ENCODE data around the gene LRRIQ1. TPM values are rescaled to one million over a fixed set of nuclear protein-coding genes. Genes with fewer than 3 reads are reported as not detected.

The LRRIQ1 gene
- total RNA-seq, 1 donor from 2014 or later = not detected

- H3K27me3 Mint-ChIP-seq (ENCODE audit: unreplicated experiment) = peaks cover 13% of the 10 kb centered on the region
- peaks cover 7% of the 10 kb centered on the region for H3K4me1 Mint-ChIP-seq (ENCODE audit: unreplicated experiment)
- no peak for DNase-seq (ENCODE audit: extremely low spot score, unreplicated experiment)
- no peaks in the 10 kb centered on the region for H3K9me3 Mint-ChIP-seq (ENCODE audit: unreplicated experiment)
- H3K27ac Mint-ChIP-seq (ENCODE audit: unreplicated experiment) = no peak overlapping the region
- TF ChIP-seq CTCF (IDR thresholded peaks at IDR 0.05) = no peak
- no peaks in the 10 kb centered on the region for H3K36me3 Mint-ChIP-seq (ENCODE audit: unreplicated experiment)
- no peak overlapping the region for H3K4me3 Mint-ChIP-seq (ENCODE audit: unreplicated experiment)
Measured at GRCh38 chr12:85017618-85018017, 18.5 kb upstream of the LRRIQ1 start.

DNA sequence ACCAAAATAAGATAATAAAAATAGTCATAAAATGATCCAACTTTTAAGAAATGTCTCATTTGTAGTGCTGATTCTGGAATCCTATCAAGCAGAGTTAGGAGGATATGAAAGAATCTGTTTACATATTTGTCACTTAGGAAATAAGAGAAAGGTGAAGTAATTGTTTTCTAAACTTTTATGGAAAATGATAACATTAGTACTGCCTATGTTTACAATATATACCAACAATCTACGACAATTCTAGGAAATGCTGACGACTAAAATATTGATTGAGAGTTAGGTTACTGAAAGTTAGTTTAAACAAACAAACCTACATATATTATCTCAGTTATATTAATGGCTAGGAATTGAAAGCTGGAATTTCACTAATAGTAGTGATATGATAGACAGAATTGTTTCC is 18.1 kb upstream of the LRRIQ1 start:
- H3K9me3 Mint-ChIP-seq (ENCODE audit: unreplicated experiment) = no peaks in the 10 kb centered on the region
- DNase-seq (ENCODE audit: extremely low spot score, unreplicated experiment) = no peak
- H3K4me3 Mint-ChIP-seq (ENCODE audit: unreplicated experiment) = no peak overlapping the region
- no peak overlapping the region for H3K27ac Mint-ChIP-seq (ENCODE audit: unreplicated experiment)
- peaks cover 7% of the 10 kb centered on the region for H3K4me1 Mint-ChIP-seq (ENCODE audit: unreplicated experiment)
- peaks cover 13% of the 10 kb centered on the region for H3K27me3 Mint-ChIP-seq (ENCODE audit: unreplicated experiment)
- H3K36me3 Mint-ChIP-seq (ENCODE audit: unreplicated experiment) = no peaks in the 10 kb centered on the region
- TF ChIP-seq CTCF (IDR thresholded peaks at IDR 0.05) = no peak

GRCh38 chr12:85029456-85029855 is 6.7 kb upstream of the LRRIQ1 start:
- TF ChIP-seq CTCF (IDR thresholded peaks at IDR 0.05) = peak; percentile 66
- no peaks in the 10 kb centered on the region for H3K36me3 Mint-ChIP-seq (ENCODE audit: unreplicated experiment)

DNA sequence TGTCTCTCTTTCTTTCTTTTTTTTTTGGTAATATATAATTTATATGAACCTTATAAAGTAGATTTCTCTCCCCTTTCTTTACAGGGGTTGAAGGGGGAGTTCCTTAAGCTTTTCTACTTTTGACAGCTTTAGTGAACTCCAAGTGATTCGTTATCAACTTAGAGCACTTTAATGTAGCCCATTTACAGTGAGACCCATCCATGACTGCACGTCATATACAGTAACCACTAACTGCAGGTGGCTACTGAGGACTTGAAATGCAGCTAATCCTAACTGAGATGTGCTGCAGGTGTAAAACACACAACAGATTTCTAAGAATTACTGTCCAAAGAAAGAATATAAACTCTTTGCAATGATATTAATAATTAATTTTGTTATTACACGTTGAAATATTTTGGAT is 582 bp downstream of the LRRIQ1 start:
- Mint-ChIP-seq H3K27me3 (ENCODE audit: unreplicated experiment) (peaks cover 56% of the 10 kb centered on the region), H3K27ac (ENCODE audit: unreplicated experiment) (no peak overlapping the region)
- no peak for TF ChIP-seq CTCF (IDR thresholded peaks at IDR 0.05)

More at GRCh38 chr12:85029456-85029855, 6.7 kb upstream of the LRRIQ1 start:
- no peaks in the 10 kb centered on the region for H3K4me1 Mint-ChIP-seq (ENCODE audit: unreplicated experiment)
- DNase-seq (ENCODE audit: extremely low spot score, unreplicated experiment) = no peak
- no peaks in the 10 kb centered on the region for H3K9me3 Mint-ChIP-seq (ENCODE audit: unreplicated experiment)
- H3K27me3 Mint-ChIP-seq (ENCODE audit: unreplicated experiment) = peaks cover 57% of the 10 kb centered on the region
- no peak overlapping the region for H3K27ac Mint-ChIP-seq (ENCODE audit: unreplicated experiment)
- H3K4me3 Mint-ChIP-seq (ENCODE audit: unreplicated experiment) = no peak overlapping the region

GRCh38 chr12:85041395-85041794 is 5.2 kb downstream of the LRRIQ1 start:
- Mint-ChIP-seq H3K4me1 (ENCODE audit: unreplicated experiment) (peaks cover 3% of the 10 kb centered on the region), H3K27me3 (ENCODE audit: unreplicated experiment) (peaks cover 28% of the 10 kb centered on the region), H3K36me3 (ENCODE audit: unreplicated experiment) (no peaks in the 10 kb centered on the region), H3K4me3 (ENCODE audit: unreplicated experiment) (no peak overlapping the region), H3K9me3 (ENCODE audit: unreplicated experiment) (no peaks in the 10 kb centered on the region), H3K27ac (ENCODE audit: unreplicated experiment) (no peak overlapping the region)
- DNase-seq (ENCODE audit: extremely low spot score, unreplicated experiment) = no peak
- TF ChIP-seq CTCF (IDR thresholded peaks at IDR 0.05) = no peak

More for the DNA sequence above, 582 bp downstream of the LRRIQ1 start:
- H3K36me3 Mint-ChIP-seq (ENCODE audit: unreplicated experiment) = no peaks in the 10 kb centered on the region
- no peak for DNase-seq (ENCODE audit: extremely low spot score, unreplicated experiment)
- no peaks in the 10 kb centered on the region for H3K9me3 Mint-ChIP-seq (ENCODE audit: unreplicated experiment)
- H3K4me1 Mint-ChIP-seq (ENCODE audit: unreplicated experiment) = peaks cover 6% of the 10 kb centered on the region
- H3K4me3 Mint-ChIP-seq (ENCODE audit: unreplicated experiment) = peak overlapping the region; percentile 76
